Right hindlimb (tissue), 1 donor: ENCODE results near the gene WNT16.
A peak's percentile ranks its signal among the peaks of the same experiment; 100 is the strongest.
"Not testable (repeated sequence)": the region's sequence is repeated elsewhere in the genome, so short reads cannot be mapped to it uniquely, and the experiment has no call there.

Source experiments
- DNase-seq: peaks from one replicate; pipeline ENCODE4 v3.0.0-alpha.2; 2018

The WNT16 gene

DNA sequence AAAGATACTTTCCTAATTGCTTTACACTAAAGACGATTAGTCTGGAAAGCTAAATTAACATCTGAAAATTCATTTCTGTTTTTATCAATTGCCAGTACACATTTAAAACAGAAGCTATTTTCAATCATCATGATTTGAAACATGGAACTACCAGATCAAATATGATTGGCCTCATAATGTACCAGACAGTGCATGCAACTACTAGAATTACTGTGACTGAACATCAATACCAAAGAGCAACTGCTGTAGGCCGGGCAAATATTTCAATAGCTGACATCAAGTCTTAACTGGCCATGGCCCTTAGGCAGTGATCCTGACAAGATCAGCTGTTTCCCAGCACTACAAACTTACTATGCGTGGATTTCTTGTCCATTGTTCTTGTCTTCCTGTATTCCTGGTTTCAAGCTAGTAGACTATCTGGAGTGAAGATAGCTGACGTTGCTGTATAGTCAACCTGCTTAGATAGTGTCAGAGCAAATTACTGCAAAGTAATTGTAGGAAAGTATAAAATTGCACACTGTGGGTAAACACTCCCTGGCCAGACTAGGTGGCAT is 21.7 kb upstream of the WNT16 start:
- no peak for DNase-seq

DNA sequence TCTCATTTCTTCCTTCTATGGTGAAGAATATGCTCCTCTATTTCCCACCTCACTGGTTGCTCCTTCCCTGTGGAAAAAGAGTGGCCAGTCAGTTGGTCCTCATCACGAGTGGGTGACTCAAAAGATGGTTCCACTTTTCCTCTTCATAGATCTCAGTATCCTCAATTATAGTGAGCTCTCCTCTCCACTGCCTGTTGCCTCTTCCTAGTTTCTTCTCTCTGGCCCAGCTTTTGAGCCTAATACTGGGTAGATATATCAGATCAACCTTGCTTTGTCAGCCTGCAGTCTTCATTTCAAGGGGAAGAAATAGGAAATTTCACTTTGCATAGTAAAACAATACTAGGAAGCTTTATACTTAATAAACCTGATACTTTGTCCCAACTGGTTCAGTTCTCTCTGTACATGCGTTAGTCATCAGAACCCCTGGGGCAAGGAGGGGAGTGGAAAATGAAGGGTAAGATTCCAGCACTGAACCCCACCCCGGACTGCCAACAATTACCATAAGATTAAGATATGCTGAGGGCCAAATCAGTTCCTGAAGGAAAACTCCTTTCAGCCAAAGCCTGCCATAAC is 15.5 kb upstream of the WNT16 start:
- no peak for DNase-seq

DNA sequence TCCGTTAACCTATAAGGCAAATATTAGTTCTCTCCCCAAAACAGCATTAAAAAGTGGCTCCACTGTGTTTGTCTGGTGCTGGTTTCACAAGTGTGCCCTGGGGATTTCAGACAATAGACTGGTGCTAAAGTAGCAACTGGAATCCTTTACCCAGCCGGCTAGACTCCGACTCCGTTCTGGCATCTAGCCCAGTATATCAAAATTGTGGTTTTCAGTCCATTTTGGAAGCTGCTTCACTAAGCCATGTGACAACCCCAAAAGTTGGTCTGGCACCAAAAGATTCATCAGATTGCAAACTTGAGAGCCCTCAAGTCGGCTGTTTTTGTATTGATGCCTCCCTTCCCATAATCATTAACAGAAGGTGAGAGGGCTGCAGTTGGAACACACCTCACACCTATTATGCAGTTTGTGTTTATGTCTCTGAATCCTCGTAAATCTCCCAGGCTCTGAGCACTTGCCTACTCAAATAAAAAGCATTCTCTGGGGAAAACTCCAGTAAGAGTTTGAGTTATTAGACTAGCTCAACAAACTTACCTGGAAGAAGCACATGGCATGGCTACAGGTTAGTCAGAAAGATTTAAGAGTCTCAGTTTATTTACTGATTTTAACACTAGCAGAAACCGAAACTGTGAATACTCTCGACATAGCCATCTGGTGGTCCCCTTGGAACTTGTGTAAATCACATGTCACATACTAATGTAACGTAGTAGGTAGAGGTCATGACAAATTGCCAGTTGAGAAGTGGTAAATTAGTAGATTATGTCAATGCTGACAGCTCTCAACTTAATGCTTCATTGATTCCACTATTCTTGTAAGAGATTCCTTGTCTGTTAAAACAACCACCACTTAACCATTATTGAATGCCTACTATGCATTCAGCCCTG is 14.8 kb upstream of the WNT16 start:
- DNase-seq = peak; percentile 24

DNA sequence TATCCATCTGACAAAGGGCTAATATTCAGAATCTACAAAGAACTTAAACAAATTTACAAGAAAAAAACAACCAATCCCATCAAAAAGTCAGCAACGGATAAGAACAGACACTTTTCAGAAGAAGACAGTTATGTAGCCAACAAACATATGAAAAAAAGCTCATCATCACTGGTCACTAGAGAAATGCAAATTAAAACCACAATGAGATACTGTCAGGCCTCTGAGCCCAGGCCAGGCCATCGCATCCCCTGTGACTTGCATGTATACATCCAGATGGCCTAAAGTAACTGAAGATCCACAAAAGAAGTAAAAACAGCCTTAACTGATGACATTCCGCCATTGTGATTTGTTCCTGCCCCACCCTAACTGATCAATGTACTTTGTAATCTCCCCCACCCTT is 13.6 kb upstream of the WNT16 start:
- not testable (repeated sequence) for DNase-seq

DNA sequence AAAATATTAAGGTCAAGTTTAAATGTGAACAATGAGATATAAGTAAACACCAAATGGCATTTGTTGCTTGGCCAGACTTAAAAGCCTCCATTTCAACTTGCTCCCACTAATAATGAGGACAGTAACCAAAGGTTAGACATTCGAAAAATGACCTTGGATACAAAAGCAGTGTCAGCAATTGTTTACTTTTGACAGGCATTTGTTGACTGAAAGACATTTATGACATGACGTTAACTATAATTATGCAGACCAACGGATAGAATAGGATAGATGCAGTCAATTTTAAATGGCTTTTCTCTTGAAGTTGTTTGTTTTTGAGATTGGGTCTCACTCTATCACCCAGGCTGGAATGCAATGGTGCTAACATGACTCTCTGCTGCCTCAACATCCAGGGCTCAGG is 6.3 kb upstream of the WNT16 start:
- no peak for DNase-seq

DNA sequence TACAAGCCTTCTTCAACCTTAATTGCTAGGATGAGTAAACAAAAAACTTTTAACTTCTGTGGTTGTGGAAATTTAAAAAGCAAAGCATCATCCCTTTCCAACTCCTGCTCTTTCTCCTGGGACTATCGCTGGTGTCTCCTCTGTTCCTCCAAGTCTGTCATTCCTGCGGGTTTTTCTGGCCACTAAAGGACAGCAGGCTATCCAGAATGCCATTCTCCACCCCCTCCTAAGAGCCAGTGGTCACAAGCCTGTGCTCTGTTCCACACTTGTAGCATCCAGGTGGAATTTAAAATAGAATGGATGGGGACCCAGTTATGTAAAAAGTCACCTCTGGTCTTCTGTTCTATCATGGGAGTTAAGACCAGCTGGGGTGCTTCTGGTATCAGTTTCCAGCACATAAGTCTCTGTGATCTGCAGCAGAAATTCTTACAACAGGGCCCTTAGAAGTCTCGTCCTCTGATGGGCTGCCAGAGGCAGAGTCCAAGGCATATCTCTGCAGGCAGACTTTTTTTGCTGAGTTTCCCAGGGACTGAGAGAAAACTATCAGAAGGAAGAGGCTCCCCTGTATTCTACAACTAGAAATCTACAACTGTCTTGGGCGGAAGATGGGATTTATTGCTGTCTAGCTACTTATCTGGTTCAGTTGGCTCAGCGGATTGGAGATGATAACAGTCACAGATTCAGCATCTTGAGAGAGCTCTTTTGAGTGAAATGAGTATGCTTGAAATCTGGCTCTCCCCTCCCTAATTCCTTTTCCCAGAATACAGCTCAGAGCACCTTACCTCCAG is 5.1 kb upstream of the WNT16 start:
- no peak for DNase-seq

DNA sequence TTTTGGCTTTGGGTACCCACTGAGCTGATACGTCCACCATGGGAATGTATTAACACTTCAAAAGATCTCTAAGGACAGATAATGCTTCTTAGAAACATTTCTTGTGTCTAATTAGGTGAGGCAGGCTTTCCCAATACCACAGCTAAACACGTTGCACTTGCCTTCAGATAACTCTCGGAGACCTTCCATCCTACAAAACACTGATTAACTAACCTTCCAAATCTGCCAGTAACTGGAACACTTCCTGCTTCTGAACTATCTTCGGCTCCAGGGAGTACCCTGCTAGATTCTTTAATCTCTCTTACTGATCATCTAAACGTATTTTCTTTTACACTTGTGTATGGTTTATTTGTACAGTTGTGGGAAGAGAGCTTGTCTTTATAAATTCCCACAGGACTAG is 1.1 kb upstream of the WNT16 start:
- DNase-seq = no peak

DNA sequence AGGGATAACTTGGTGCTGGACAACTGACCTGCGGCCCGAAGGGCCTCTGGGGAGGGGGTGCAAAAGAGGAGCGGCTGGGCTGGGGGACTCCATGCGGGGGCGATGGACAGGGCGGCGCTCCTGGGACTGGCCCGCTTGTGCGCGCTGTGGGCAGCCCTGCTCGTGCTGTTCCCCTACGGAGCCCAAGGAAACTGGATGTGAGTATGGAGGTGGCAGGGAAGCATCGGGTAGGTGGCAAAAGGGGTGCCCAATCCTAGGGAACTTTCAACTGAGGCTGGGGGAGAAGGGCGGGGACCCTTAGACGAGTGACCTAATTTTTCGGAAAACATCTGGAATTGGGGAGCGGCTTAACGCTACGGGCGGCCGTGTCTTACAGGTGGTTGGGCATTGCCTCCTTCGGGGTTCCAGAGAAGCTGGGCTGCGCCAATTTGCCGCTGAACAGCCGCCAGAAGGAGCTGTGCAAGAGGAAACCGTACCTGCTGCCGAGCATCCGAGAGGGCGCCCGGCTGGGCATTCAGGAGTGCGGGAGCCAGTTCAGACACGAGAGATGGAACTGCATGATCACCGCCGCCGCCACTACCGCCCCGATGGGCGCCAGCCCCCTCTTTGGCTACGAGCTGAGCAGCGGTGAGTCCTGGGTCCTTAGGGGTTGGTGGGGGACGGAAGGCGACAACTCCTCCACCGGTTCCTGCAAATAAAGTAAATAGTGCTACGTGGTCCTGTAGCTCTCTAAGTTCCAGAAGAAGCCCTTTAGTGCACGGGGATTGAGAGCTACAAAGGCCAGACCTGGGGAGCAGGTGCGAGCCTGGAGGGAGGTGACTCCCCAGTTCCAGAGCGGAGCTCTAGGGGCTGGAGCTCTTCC is 622 bp downstream of the WNT16 start:
- peak; percentile 36 for DNase-seq

DNA sequence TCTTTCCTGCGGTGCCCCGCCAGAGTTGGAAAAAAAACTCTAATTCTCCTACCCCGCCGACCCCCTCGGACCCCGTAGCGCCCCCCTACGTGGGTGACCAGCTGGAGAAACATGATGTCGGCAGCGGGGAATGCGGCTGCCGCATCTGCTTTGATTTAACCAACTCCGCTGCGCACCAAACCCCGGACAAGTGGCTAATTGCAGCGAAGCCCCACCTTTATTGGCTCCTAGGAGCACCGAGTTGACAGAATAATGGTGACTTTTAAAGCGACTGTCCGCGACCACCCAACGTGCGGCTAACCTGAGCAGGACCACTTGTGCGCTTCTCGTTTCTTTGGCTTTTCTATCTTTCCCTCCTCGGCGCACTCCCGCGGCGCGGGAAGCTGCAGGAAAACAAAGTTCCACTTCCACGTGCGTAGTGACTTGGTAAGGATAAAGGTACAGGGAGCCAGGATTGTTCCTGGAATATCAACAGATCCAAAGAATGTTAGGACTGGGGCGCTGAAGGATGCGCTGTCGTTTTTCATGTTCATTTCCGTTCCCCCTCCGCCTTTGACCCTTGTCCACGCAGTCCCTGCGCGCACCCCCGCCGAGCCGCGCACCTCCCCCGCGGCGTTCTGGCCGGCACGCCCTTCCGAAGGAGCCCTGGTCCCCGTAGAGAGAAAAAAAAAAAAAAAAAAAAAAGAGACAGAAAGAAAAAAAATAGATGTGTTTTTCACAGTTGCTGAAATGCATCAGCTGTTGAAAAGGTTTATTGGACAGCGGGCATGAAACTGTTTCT is 1.4 kb downstream of the WNT16 start:
- peak; percentile 48 for DNase-seq

DNA sequence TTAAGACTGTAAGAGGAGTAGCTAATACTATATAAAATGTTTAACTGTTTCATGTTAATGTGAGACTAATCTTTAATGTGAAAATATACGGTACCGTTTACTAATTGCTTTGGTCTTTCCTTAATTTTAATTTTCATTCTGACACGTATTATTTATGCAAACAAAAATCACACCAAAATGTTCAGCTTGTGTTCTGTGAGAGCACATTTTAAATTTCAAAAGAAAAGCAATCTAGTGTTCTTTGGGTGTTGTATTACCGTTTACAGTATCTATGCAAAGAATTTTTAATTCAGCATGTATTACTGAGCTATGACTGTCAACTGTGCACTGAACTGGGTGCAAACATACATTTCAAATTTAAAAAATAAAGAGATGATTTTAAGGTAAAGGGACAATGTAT is 2.2 kb downstream of the WNT16 start:
- no peak for DNase-seq

DNA sequence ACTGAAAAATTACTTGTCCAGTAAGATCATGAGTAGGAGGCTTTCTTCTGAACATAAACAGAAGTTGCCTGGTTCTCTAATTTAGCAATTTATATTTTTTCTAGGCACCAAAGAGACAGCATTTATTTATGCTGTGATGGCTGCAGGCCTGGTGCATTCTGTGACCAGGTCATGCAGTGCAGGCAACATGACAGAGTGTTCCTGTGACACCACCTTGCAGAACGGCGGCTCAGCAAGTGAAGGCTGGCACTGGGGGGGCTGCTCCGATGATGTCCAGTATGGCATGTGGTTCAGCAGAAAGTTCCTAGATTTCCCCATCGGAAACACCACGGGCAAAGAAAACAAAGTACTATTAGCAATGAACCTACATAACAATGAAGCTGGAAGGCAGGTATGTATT is 2.8 kb downstream of the WNT16 start:
- DNase-seq = no peak

DNA sequence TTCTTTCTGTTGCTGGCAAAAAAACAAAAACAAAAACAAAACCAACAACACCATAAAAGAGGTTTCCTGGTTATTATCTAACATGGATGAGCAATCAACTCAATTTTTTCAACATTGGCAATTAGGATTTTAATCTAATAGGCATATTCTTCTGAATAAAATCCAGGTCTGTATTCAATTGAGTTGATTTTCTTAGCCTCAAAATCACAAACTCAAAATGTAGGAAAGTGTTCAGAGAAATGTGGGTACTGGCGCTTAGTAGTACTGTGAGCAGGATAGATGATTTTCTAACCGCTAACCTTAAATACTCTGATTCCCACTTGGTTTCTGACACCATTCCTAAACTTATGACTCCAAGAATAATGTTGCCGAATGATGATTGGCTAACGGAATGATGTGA is 5.6 kb downstream of the WNT16 start:
- no peak for DNase-seq

DNA sequence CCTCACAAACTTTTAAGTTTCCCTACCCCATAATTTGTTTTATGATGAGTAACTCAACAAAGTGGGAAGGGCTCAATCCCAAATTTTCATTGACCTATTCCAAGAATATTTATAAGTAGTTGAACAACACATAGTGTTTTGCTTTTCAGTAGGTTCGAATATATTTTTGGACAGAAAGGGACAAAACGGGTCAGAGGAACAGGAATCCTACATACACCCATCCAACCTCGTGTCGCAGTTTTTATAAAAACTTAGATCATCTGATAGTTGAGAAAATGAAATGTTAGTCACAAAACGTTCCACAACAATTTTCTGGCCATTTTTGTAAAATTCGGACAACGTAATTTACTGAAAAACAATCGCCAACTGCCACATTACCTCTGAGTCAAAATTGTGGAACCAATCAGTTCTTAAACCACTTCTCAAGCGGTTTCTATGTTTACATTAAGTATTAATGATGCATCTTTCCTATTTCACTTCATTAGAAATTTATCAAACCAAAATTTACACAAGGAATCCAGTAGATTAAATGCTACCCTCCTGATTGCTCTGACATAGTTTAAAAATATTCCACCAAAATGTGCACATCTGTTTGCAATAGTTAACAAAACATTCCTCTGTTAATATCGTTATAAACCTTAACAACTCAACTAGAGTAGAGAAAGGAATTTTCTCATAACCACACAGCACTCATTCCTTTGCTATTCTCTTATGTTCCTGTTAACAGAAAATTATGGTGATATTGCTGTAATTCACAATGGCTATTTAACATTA is 6.3 kb downstream of the WNT16 start:
- no peak for DNase-seq

DNA sequence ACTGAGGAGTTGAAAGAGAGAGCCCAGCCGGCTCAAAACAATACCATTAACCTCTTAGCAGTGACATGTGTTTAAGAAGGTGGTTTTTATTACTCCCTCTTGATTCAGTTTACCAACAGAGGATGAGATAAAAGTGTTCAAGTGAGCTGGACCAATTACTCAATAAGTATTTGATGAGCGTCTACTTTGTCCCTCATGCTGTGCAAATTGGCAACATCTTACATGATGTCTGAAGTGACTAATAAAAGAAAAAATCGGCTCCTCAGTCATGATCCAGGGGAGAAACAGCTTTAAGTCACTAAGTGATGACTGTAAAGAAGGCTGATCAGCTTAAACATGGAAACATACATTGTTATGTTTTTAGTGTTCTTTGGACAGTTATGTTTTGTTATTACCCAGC is 7.8 kb downstream of the WNT16 start:
- DNase-seq = no peak

DNA sequence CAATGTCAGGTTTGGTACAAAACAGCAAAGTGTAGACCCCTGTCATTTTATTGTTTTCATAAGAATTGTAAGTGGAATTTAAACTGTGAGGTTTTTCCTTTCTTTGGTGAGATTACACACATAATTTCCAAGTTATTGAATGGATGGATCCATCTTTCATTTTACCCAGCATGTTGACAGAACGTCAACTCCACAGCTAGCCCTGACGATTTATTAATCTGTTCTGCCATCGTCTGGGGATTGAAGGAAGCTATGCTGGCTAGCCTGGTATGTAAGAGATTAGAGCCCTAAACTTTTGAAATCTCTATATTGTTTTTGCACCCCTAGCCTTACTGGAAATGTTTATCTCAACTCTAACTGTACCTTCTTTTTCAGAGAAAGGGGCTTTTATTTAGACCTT is 8.6 kb downstream of the WNT16 start:
- DNase-seq = no peak

DNA sequence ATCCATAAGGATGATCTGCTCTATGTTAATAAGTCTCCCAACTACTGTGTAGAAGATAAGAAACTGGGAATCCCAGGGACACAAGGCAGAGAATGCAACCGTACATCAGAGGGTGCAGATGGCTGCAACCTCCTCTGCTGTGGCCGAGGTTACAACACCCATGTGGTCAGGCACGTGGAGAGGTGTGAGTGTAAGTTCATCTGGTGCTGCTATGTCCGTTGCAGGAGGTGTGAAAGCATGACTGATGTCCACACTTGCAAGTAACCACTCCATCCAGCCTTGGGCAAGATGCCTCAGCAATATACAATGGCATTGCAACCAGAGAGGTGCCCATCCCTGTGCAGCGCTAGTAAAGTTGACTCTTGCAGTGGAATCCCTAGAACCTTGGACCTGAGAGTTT is 10.3 kb downstream of the WNT16 start:
- DNase-seq = no peak

DNA sequence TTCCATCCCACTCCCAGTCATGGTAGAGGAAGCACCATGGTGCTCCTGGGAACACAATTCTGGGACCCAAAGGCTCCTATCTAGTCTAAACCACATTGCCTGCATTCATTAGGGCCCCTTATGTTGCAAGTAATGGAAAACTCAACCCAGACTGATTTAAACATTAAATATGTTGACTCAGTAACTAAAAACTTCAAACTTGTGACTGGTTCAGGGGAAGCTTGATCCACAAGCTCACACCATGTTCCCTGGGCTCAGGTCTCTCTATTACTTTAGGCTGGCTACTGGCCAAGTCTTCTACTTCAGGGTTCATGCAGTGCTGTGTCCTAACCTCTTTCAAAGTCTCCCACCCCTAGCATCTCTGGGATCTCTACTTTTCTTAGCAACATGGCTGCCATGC is 13.1 kb downstream of the WNT16 start:
- DNase-seq = no peak

DNA sequence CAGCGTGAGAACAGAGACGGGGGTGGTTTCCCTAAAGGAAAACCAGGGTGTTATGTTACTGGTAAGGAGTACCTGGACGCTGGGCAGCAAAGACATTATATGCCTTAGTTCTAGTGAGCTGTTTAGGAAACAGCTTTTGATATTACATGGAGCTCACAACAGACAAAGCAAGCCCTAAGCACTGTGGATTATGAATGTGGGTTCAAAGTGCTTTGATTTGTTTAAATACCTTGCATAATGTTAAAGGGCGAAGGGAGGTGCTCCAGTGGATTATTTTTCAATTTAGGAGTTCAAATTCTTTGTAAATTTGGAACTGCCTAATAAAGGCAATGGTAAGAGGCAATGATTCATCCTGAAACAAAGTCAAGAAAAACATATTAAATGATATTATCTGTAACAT is 13.8 kb downstream of the WNT16 start:
- no peak for DNase-seq

DNA sequence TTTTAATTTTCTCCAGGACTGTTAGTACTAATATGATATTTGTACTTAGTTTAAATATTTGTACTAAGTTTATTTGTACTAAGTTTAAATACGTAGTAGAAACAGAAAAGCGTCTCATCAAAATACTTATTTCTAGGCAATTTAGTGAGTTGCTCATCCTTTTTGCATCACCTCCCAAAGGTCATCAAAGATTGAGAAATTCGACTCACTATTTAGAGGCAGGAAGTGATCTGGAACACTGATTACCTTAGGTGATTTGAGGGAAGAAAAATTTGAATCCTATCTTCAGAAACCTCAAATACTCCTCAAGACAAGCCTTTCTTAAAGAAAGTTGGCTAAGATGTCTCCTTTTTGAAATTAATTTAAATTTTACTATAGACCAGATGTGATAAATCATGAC is 14.5 kb downstream of the WNT16 start:
- DNase-seq = no peak

DNA sequence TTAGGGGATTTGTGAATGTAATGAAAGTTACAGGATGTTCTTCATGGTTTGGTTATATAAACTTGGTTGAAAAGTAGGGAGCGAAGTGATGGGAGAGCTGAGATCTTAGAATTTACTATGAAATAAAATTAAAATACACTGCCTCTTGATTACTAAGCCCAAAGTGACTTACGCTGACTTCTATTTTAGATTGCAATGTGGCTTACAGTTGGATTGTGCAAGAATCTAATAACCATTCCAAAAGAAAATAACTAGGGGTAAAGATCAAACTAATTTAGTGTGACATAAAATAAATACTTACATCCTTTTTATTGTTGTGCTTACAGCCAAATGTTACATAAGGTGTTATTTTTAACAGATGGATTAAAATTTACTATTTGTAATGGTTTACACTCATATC is 15.3 kb downstream of the WNT16 start:
- DNase-seq = no peak

DNA sequence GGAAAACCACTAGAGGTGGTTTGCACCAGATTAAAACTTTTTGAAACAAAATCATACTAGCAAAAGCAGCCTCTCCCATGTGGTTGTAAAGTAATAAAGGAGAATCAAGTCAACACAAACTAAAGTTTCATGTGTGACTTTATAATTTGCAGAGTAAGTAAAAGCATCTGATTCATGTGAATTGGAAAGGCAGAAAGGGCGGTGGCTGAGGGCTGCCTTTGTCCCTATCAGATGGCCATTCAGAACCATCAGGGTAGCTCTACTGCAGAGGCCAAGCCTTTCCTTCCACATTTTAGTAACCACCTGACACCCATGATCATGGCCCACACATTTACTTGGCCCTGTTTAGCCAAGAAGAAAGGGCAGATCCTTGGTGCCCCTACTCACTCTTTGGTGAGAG is 15.7 kb downstream of the WNT16 start:
- DNase-seq = no peak
